Right renal cortex interstitium (tissue), 3 donors: Measurements from ENCODE around the gene SPAM1. TPM values are rescaled to one million over a fixed set of nuclear protein-coding genes. Genes with fewer than 3 reads are reported as not detected.
"Not testable (repeated sequence)": the region's sequence is repeated elsewhere in the genome, so short reads cannot be mapped to it uniquely, and the experiment has no call there.

ENCODE experiments used
- DNase-seq, 3 donors: peaks; one replicate each; pipeline ENCODE4 v3.0.0-alpha.2; 2013; ENCODE audit warnings: low read depth in 3 of 3, low spot score in 2 of 3
- polyA plus RNA-seq, 3 donors: library from polyadenylated mRNA; unstranded; fragments of 120-200 nt; gene quantifications; one replicate each; pipeline ENCODE4 v1.2.1, GENCODE V29; 2013; ENCODE audit not compliant: insufficient read length in 3 of 3

SPAM1 gene, protein sequence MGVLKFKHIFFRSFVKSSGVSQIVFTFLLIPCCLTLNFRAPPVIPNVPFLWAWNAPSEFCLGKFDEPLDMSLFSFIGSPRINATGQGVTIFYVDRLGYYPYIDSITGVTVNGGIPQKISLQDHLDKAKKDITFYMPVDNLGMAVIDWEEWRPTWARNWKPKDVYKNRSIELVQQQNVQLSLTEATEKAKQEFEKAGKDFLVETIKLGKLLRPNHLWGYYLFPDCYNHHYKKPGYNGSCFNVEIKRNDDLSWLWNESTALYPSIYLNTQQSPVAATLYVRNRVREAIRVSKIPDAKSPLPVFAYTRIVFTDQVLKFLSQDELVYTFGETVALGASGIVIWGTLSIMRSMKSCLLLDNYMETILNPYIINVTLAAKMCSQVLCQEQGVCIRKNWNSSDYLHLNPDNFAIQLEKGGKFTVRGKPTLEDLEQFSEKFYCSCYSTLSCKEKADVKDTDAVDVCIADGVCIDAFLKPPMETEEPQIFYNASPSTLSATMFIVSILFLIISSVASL
- polyA plus RNA-seq, result not detected

- no peak for DNase-seq
Measured at GRCh38 chr7:123924941-123925340, at the start of gene SPAM1. SPAM1 (plus strand) TSS chr7:123925241; CDS start chr7:123953571, 28,330 bp downstream.

- no peak for DNase-seq
Measured at GRCh38 chr7:123876557-123877256, 48.3 kb upstream of the SPAM1 start.

- DNase-seq, result no peak
Measured at GRCh38 chr7:123879628-123880027, 45.4 kb upstream of the SPAM1 start.

DNA sequence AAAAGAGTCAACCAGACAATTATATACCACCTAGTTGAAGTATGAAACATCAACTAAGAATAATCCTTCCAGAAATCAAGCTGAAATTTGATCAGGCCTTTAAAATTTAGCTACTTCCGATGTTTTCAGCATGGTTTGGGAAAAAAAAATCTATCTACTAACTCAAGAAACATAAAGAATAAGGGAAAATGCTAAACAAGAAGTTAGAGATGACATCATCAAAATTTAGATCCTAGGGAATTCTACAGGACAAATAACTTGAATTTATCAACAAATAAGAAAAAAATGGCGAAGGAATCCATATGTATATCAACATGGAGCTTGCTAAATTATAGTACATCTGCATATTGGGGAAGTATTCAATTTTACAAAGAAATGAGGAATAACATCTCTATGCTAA, 43.7 kb upstream of the SPAM1 start:
- no peak for DNase-seq

GRCh38 chr7:123883154-123883553, 41.9 kb upstream of the SPAM1 start:
- DNase-seq, result no peak

- no peak for DNase-seq
Measured at GRCh38 chr7:123888192-123888591, 36.8 kb upstream of the SPAM1 start.

GRCh38 chr7:123894753-123895152, 30.3 kb upstream of the SPAM1 start:
- DNase-seq, result not testable (repeated sequence)

DNA sequence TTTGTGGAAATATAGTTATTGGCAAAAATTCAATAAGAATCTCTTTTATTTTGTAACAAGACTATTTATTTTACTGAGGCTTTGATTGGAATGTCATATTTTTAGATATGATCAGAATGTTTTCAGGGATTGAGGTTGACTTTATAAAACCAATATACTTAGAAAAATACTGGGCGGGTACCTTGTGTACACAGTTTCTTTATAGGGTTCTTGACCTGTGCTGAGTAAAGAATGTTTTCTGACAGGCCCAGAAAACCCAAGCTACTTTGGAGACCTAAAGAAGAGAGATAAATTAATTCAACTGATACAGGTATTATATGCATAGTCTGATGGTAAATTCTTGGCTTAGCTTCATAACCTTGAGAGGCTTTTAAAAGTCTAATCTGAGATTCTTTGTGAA, 23.9 kb upstream of the SPAM1 start:
- DNase-seq, result no peak

- DNase-seq, result no peak
Measured at GRCh38 chr7:123905714-123906113, 19.3 kb upstream of the SPAM1 start.

DNA sequence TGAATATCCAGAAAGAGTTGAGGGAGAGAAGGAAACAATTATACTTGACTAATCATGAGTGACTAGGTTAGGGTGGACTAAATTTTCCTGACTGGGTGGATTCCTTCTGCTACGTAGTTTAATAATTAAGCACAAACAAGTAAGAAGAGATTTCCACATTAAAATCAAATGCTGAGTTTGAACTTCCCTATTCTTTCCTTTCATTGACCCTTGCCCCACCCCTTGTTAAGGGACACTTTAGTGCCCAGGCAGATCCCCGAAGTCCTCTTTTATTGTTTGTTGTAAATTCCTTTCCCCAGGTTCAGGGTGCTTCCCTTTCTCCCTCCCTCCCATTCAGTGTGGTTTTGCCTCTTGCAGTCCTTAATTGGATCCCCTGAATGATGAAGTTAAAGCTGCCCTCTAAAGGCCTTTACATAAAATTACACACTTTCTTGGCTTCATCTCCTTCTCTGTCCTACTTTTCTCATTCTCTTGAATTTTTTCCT, 8.8 kb upstream of the SPAM1 start:
- peak; percentile 10 to 23 (median 12) for DNase-seq

DNA sequence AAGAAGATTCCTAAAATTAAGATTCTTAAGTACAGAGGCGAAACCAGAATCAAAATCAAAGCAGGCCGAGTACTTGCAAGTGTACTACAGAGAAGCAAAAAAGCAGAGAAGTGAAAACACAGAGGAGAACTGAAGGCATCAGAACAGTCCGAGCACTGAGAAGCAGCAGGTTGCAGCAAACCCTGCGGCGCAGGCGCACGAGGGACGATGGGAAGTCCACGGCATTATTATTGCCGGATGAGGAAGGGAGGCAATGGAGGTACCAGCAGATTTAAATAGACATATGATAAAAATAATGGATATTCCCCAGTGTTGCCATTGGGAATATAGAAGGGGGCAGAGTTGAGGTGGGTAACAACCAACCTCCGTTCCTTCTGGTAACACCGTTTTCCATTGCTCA, 7.2 kb upstream of the SPAM1 start:
- DNase-seq, result no peak

DNA sequence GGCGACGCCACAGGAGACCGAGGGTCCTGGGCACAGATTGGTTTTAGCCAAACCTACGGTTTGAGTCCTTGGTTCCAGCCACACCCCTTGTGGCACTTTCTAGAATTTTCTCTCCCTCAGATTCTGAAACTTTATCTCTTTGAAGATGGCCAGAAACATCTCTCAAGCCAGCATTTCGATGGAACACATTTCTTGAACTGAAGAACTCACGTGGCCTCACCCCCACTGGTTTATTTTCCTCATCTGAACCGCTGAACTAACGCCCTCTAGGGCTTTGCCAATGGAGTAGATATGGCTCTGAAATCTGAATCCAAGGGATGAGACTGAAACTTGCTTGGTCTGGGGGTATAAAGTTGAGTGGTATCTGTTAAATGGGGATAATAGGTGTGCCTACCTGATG, 6.7 kb upstream of the SPAM1 start:
- DNase-seq, result no peak

DNA sequence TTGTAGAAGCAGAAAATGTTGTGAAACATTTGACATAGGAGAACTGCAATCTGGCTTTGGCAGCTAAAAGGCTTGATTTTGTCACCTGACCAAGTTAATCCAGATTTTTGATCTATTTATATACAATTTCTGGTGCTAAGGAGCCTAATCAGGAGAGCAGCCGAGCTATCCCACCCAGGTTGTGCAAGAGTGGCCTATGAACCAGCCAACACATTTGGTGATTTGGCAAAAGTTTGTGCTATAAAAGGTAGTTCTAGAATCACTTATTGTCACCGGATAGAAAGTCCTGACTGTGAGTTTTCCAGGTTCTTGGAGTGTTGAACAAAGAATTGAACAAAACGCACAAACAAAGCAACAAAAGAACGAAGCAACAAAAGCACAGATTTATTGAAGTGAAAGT, 1.4 kb upstream of the SPAM1 start:
- no peak for DNase-seq

GRCh38 chr7:123929107-123929506, 4.1 kb downstream of the SPAM1 start:
- DNase-seq, result no peak

GRCh38 chr7:123929655-123930054, 4.6 kb downstream of the SPAM1 start:
- DNase-seq, result no peak

DNA sequence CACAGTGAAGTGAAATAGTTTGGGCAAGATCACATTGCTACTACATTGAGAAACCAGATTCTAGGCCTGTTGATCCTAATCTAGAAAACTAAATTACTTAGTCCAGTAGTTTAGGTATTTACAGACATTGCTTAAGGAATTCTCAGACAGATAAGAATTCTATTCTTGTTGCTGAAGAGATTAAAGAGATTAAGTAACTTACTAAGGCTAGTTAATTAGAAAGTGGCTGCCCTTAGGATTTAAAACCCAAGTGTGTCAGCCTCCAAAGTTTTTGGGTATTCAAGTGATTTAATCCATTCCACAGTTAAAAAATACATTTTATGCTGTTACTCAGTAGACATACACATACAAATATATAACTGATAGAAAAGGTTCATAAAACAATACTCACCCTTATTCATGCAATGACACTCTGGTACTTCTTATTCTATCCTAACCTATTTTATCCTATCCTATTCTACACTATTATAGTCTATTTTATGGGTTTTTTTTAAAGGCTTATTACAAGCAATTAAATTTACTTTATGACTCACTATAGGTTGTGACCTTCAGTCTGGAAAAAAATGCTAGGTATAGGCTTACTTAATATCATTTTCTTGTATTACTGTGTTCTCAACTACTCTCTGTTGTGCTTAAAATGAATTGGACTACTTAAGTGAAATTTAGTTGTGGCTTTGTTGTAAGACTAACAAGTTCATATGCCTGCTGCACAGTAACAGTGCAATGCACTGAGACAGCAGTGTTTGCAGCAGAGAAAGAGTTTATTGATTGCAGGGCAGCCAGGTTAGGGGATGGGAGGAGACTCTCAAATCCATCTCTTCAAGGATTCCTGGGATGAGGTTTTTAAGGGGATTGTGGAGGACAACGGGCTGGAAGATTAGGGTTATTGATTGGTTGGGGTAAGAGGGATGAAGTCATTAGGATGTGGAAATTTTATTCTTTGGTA, 10.7 kb downstream of the SPAM1 start:
- DNase-seq, result no peak

- DNase-seq, result no peak
Measured at GRCh38 chr7:123936388-123936787, 11.3 kb downstream of the SPAM1 start.

- no peak for DNase-seq
Measured at GRCh38 chr7:123939784-123940183, 14.7 kb downstream of the SPAM1 start.

- DNase-seq, result no peak
Measured at GRCh38 chr7:123941391-123942180, 16.5 kb downstream of the SPAM1 start.

- no peak for DNase-seq
Measured at GRCh38 chr7:123944395-123944794, 19.4 kb downstream of the SPAM1 start.
